Measurements from ENCODE around the gene ATP1B3. TPM values are rescaled to one million over a fixed set of nuclear protein-coding genes. Genes with fewer than 3 reads are reported as not detected.

The ATP1B3 gene
- total RNA-seq, 1 donor from 2014 or later: 184 TPM

- TF ChIP-seq CTCF (IDR thresholded peaks at IDR 0.05; ENCODE audit: partially characterized antibody, unreplicated experiment): no peak
- Mint-ChIP-seq H3K4me1 (ENCODE audit: low read depth, unreplicated experiment) (no peaks in the 10 kb centered on the region), H3K27ac (ENCODE audit: unreplicated experiment) (no peak overlapping the region), H3K4me3 (ENCODE audit: unreplicated experiment) (no peak overlapping the region), H3K36me3 (ENCODE audit: unreplicated experiment) (no peaks in the 10 kb centered on the region), H3K9me3 (ENCODE audit: unreplicated experiment) (no peaks in the 10 kb centered on the region), H3K27me3 (ENCODE audit: unreplicated experiment) (peaks cover 2% of the 10 kb centered on the region)
- no peak for DNase-seq
Measured at GRCh38 chr3:141860086-141860669, 16.3 kb upstream of the ATP1B3 start.

DNA sequence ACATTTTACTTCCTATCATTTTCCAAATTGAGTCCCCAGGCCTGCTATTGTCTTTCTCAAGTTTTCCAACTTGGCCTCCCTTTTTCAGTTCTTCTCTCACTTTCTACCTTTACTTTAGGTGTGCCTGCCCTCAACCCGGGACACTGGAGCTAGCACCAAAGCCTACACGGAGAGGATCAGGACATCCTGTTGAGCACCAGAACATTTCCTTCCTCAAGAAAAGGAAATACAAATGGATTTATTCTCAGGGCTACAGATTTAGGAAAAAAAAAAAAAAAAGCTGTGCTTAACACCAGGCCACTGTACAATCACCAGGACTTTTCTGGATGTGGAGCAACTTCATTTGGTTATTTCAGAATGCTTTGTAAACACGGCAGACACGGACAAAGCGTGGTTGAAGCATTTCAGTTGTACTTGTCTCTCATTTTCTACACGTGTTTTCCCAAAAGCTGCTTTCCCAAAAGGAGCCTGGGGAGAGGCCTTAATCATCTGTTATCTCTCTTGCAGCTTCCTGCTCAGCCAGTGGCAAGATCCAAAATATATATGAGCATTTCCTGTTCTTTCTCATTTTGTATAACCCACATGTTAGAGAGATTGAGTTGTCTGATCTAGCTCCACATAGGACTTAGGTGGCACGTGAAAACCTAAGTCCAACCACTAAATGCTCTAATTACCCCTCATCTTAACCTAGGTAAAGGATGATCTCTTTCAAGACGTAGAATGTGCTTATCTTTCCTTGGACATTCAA lies 15.5 kb upstream of the ATP1B3 start:
- TF ChIP-seq CTCF (IDR thresholded peaks at IDR 0.05; ENCODE audit: partially characterized antibody, unreplicated experiment): no peak
- DNase-seq: no peak
- Mint-ChIP-seq H3K27me3 (ENCODE audit: unreplicated experiment) (peaks cover 2% of the 10 kb centered on the region), H3K9me3 (ENCODE audit: unreplicated experiment) (no peaks in the 10 kb centered on the region), H3K36me3 (ENCODE audit: unreplicated experiment) (no peaks in the 10 kb centered on the region), H3K27ac (ENCODE audit: unreplicated experiment) (no peak overlapping the region), H3K4me1 (ENCODE audit: low read depth, unreplicated experiment) (no peaks in the 10 kb centered on the region), H3K4me3 (ENCODE audit: unreplicated experiment) (no peak overlapping the region)

DNA sequence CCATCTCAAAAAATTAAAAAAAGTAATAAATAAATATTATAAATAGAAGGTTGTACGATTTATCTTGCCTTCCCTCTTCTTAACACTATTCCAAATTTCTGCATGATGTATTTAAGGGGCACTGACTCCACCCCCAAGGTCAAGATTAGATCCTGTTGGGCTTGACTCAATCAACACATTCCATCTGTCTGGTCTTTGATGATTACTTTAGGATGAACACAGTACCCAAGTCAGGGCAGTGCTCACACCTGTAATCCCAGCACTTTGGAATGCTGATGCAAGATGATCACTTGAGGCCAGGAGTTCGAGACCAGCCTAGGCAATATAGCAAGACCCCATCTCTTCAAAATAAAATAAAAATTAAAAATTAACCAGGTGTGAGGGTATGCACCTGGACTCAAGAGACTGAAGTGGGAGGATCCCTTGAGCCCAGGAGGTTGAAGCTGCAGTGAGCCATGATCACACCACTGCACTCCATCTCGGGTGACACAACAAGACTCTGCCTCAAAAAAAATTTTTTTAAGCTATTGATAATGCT lies 14.1 kb upstream of the ATP1B3 start:
- no peak for DNase-seq
- no peaks in the 10 kb centered on the region for H3K4me1 Mint-ChIP-seq (ENCODE audit: low read depth, unreplicated experiment)
- TF ChIP-seq CTCF (IDR thresholded peaks at IDR 0.05; ENCODE audit: partially characterized antibody, unreplicated experiment): no peak
- no peak overlapping the region for H3K27ac Mint-ChIP-seq (ENCODE audit: unreplicated experiment)
- H3K9me3 Mint-ChIP-seq (ENCODE audit: unreplicated experiment): no peaks in the 10 kb centered on the region
- no peaks in the 10 kb centered on the region for H3K36me3 Mint-ChIP-seq (ENCODE audit: unreplicated experiment)
- no peak overlapping the region for H3K4me3 Mint-ChIP-seq (ENCODE audit: unreplicated experiment)
- H3K27me3 Mint-ChIP-seq (ENCODE audit: unreplicated experiment): peaks cover 2% of the 10 kb centered on the region

DNA sequence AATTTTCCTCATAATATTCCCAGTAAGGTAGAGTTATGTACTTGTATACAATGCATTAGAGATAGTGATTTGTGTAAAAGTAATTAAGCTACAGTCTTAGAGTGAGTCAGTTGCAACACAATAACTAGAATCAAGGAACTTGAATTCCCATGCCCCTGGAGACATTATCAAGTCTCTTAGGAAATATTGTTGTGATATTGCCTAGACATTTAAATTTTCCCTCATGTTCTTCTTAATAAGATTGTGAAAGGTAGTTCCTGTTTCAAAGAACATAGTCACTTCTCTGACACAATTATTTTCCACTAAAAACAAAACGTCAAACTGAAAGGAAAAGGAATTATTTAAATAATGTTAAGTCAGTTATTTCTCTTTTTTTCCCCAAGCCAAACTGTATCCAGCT lies 13.0 kb upstream of the ATP1B3 start:
- H3K27me3 Mint-ChIP-seq (ENCODE audit: unreplicated experiment): peaks cover 2% of the 10 kb centered on the region
- H3K27ac Mint-ChIP-seq (ENCODE audit: unreplicated experiment): no peak overlapping the region
- no peak overlapping the region for H3K4me3 Mint-ChIP-seq (ENCODE audit: unreplicated experiment)
- no peaks in the 10 kb centered on the region for H3K36me3 Mint-ChIP-seq (ENCODE audit: unreplicated experiment)
- no peaks in the 10 kb centered on the region for H3K9me3 Mint-ChIP-seq (ENCODE audit: unreplicated experiment)
- DNase-seq: no peak
- no peak for TF ChIP-seq CTCF (IDR thresholded peaks at IDR 0.05; ENCODE audit: partially characterized antibody, unreplicated experiment)
- H3K4me1 Mint-ChIP-seq (ENCODE audit: low read depth, unreplicated experiment): no peaks in the 10 kb centered on the region
